Lower leg skin (tissue), 4 donors: ENCODE measurements around the gene MYH10. TPM values are rescaled to one million over a fixed set of nuclear protein-coding genes. Genes with fewer than 3 reads are reported as not detected.

Experiments
- DNase-seq, 2 donors: peaks; one replicate each; pipeline ENCODE4 v3.0.0-alpha.2; 2019; ENCODE audit warnings: low spot score in 2 of 2
- H3K4me3 ChIP-seq: fragments of 200-600 bp; sonication (generic); 2 replicates; pipeline ENCODE4 v1.5.1; 2017; ENCODE audit warnings: mild to moderate bottlenecking, low read depth; ENCODE audit not compliant: poor library complexity, severe bottlenecking
- POLR2A ChIP-seq, 2 donors: fragments of 450-650 bp; IDR thresholded peaks; one replicate each; pipeline ENCODE4 v1.6.1; 2016 to 2017; ENCODE audit warnings: antibody characterized with exemption in 2 of 2, mild to moderate bottlenecking in 1 of 2, moderate library complexity in 1 of 2
- WGBS, 2 donors: methylation state at CpG; one replicate each; pipeline ENCODE4 v1.1.5; 2018; 5-methylcytosine and 5-hydroxymethylcytosine counted together
- intact Hi-C: fragments of 100-400 bp; cut with DNase I; formaldehyde crosslinking; loops from one replicate; pipeline ENCODE4 v1.15.0; 2023; ENCODE audit warnings: low total_unique reads
- total RNA-seq, 4 donors: library from RNA; depleted of rRNA; stranded (reverse); fragments of >200 nt; gene quantifications; one replicate each; pipeline ENCODE4 v1.1.0, GENCODE V29; 2016
- TF ChIP-seq, protein P1 (sequence below), 3 donors: fragments of 450-650 bp; IDR thresholded peaks; one replicate each; pipeline ENCODE4 v1.5.1; 2016; ENCODE audit warnings: antibody characterized with exemption in 3 of 3, mild to moderate bottlenecking in 3 of 3, moderate library complexity in 2 of 3

MYH10 gene
- total RNA-seq, 4 donors from 2014 or later = 6.7 to 17.2 (median 11.4) TPM

- 42 to 58% methylated on average over 6 of the region's 6 CpGs for WGBS, 2 donors
- no peak for TF ChIP-seq POLR2A (IDR thresholded peaks at IDR 0.05)
- TF ChIP-seq, protein P1, sequence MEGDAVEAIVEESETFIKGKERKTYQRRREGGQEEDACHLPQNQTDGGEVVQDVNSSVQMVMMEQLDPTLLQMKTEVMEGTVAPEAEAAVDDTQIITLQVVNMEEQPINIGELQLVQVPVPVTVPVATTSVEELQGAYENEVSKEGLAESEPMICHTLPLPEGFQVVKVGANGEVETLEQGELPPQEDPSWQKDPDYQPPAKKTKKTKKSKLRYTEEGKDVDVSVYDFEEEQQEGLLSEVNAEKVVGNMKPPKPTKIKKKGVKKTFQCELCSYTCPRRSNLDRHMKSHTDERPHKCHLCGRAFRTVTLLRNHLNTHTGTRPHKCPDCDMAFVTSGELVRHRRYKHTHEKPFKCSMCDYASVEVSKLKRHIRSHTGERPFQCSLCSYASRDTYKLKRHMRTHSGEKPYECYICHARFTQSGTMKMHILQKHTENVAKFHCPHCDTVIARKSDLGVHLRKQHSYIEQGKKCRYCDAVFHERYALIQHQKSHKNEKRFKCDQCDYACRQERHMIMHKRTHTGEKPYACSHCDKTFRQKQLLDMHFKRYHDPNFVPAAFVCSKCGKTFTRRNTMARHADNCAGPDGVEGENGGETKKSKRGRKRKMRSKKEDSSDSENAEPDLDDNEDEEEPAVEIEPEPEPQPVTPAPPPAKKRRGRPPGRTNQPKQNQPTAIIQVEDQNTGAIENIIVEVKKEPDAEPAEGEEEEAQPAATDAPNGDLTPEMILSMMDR (IDR thresholded peaks at IDR 0.05) = no peak
- no peak overlapping the region for H3K4me3 ChIP-seq
- DNase-seq = peak in 1 of 2 donors; percentile 83
- intact Hi-C loops = no loop called here
Measured at GRCh38 chr17:8502126-8502525, 128.4 kb downstream of the MYH10 start.

DNA sequence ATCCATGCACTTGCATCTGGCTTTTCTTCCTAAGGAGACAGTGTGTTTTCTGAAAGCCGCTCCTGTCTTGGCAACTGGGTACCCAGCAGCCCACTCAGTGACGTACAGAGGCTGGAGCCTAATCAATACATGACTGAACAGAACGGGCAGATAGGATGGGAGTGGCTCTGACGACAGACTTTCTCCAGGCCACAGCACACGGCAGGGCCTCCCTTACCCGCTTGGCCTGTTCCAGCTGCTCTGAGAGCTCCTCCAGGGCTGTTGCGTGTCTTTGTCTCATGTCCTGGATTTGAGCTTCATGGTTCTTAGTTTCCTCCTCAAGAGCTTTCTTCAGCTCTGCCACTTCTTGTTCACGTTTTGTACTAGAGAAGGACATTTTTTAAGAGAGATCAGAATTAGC is 129.9 kb downstream of the MYH10 start:
- no peak for TF ChIP-seq POLR2A (IDR thresholded peaks at IDR 0.05)
- TF ChIP-seq, protein P1 (IDR thresholded peaks at IDR 0.05) = no peak
- no peak overlapping the region for H3K4me3 ChIP-seq
- 67 to 68% methylated on average over 8 of the region's 8 CpGs for WGBS, 2 donors
- DNase-seq = peak in 1 of 2 donors; percentile 37
- intact Hi-C loops = no loop called here

GRCh38 chr17:8499614-8500013 is 130.9 kb downstream of the MYH10 start:
- H3K4me3 ChIP-seq = no peak overlapping the region
- peak in 1 of 2 donors; percentile 48 for DNase-seq
- TF ChIP-seq, protein P1 (IDR thresholded peaks at IDR 0.05) = no peak
- TF ChIP-seq POLR2A (IDR thresholded peaks at IDR 0.05) = no peak
- WGBS, 2 donors = 89 to 90% methylated on average over 5 of the region's 5 CpGs
- intact Hi-C loops = no loop called here

GRCh38 chr17:8499171-8499570 is 131.4 kb downstream of the MYH10 start:
- no peak overlapping the region for H3K4me3 ChIP-seq
- DNase-seq = peak in 1 of 2 donors; percentile 46
- 91 to 94% methylated on average over 9 of the region's 9 CpGs for WGBS, 2 donors
- TF ChIP-seq POLR2A (IDR thresholded peaks at IDR 0.05) = no peak
- TF ChIP-seq, protein P1 (IDR thresholded peaks at IDR 0.05) = no peak
- intact Hi-C loops = no loop called here

DNA sequence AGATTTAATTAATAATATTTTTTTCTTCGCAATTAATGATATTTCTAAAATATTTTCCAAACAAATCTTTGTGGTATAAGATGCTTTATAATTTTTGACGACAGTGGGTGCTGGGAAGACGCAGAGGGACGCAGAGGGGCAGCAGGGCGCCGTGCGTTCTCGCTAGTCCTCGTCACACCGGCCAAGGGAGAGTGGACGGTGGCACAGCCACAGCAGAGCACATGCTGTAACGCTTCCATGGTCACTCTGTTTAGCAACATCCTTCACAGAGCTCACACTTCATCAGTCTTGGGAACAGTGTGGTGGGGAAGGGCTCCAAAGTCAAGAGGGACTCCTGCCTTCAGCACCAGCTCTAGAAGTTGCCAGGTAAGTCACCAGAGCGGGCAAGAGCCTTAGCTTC is 134.4 kb downstream of the MYH10 start:
- intact Hi-C loops = no loop called here
- DNase-seq = peak in 1 of 2 donors; percentile 57
- H3K4me3 ChIP-seq = no peak overlapping the region
- no peak for TF ChIP-seq POLR2A (IDR thresholded peaks at IDR 0.05)
- TF ChIP-seq, protein P1 (IDR thresholded peaks at IDR 0.05) = no peak
- WGBS, 2 donors = 87 to 89% methylated on average over 13 of the region's 13 CpGs

- DNase-seq = no peak
- 84 to 86% methylated on average over 8 of the region's 8 CpGs for WGBS, 2 donors
- H3K4me3 ChIP-seq = no peak overlapping the region
- TF ChIP-seq, protein P1 (IDR thresholded peaks at IDR 0.05) = no peak
- intact Hi-C loops = no loop called here
Measured at GRCh38 chr17:8494506-8495111, 135.9 kb downstream of the MYH10 start.
